NCI-H187 (cell line): ENCODE measurements around the gene IPO13.

Experiments
- DNase-seq, 2 experiments: peaks; one replicate each; lab custom pipeline; 2025; lab: John Stamatoyannopoulos, UW

IPO13 gene

DNA sequence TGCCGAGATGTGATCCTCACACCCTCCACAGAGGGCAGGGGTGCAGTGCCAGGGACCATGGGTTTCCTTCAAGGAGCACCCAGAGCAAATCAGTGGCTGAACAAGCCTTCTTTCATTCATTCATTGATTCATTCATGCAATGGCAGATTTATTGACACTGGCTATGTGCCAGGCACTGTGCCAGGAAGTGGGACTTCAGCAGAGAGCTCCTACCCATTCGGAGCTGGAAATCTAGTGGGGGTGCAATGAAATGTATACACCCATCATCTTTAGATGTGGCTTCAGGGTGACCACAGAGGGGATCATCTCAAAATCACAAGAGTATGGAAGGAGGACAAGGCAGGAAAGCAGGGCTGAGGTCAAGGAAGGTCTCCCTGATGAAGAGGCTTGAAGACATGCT lies 65.7 kb downstream of the IPO13 start:
- DNase-seq: no peak

DNA sequence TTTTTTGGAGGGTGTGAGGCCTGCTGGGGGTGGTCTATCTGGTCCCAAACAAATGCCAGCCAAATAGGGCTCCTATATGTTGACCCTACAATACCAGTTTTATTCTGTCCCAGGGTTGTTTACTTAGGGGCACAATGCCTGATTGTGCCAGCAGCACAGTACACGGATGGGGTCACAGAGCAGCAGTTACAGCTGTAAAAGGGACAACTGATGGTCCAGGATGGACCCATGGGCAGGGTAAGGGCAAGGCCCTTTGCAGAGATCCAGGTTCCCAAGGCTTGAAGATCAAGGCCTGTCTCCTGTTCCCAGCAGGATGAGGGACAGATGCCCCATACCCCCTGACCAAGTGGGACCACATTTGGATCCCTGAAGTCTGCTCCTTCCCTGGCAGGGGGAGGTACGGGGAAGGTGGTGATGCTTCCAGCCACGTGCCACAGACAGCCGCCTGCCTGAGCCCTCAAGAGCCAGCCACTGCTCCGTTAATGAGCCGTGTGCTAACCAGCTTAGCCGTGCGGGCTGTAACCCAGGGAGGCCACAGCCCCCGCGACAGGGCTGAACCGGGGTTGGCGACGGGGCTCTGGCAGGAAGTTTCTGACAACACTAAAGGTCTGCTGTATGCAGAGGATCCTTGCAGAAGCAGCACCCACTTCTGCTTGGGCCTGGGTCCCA lies 66.3 kb downstream of the IPO13 start:
- DNase-seq: no peak

DNA sequence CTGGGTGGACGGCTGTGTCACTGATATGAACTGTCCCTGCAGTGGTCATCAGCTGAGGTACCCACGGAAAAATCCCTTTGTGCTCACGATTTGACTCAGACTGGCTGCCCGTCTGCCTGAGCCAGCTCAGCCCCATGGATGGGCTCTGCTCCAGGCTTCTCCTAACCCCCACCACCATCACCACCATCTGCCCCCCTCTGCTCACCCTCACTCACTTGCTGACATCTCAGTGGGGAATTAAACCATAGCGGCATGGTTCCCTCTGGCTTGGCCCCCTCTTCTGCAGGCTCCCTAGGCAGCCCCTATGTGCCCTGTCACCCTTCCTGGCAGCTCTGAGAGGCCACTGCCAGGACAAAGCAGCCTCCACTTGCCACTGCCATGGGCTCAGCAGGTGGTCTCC lies 67.2 kb downstream of the IPO13 start:
- DNase-seq: no peak

DNA sequence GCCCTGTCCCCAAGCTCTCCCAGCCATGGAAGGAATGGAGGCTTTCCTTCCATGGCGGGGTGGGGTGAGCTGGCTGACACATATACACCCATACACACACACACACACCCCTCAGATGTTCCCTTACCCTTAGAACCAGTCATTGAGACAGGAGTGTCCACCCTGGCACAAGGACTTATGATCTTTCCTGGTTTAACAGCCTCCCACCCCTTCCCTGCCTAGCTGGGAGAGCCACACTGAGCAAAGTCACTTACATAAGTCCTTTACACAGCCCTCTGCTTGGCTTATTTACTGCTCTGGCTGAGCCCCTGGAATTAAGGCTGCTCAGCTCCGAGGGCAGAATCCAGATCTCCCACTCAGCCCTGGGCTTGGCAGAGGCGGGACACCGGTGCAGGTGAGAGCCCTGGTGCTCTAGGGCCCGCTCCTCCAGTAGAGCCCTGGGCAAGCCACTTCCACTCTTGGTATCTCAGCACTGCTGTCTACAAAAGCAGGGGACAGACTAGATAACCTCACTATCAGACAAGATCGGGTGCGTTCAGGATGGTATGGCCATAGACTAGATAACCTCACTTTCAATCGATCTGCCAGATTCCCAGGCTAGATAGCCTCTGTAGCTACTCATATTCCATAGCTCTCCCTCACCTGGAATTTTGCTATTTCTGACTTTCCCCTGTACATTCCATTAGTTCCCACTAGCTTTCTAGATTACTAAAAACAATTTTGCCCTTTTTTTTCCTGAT lies 67.8 kb downstream of the IPO13 start:
- DNase-seq: no peak

DNA sequence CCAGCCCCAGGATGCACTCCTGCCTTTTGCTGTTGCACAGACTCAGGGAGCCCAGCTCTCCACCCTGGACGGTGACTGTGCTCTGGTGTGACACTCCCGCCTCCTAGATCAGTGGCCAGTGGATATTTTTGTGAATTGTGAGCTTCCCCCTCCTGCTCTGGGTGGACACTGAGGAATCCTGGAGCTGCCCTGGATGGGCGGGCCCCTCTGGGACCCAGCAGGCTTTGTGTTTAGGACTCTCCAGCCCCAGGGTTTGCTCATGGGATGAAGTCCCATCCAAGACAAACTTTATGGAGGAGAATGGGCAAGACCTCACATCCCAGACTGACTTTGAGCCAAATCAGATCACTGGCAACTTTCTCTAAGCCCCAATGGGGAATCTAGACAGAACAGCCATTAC lies 68.5 kb downstream of the IPO13 start:
- no peak for DNase-seq

DNA sequence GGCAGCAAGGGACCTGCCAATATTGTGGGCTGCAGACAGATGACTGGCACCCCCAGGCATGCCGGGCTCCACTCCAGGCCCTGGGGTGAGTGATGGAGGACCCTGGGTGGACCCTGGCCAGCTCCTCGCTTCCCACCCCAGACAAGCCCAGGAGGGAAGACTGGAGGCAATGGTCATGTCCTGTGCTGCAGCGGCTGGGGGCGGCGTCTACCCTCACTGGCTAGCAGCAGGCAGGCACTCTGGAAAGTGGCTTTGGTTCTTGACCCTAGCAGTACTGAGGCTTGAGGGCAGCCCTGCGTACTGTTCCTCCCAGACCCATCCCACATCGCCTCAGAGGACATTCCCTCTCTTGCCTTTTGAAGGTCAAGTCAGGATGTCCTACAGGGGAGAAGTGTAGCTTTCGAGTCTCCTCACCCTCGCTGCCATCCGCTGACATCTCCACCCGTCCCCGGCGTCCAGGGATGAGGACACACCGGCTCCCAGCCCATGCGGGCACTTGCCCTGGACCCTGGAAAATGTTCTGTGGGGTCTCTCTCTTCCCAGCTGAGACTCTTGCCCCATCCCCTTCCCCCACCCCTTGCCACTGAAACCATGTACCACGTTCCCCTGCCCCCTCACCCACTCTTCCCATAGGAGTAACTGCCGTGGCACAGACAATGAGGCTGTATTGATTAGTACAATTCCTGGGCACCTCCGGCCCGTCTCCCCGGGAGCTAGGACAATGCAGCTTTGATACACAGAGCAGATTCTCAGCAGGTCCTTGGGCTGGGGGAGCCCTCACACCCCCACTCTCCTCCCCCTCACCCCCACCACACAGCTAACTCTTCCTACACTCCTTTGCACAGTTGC lies 69.5 kb downstream of the IPO13 start:
- DNase-seq: no peak

DNA sequence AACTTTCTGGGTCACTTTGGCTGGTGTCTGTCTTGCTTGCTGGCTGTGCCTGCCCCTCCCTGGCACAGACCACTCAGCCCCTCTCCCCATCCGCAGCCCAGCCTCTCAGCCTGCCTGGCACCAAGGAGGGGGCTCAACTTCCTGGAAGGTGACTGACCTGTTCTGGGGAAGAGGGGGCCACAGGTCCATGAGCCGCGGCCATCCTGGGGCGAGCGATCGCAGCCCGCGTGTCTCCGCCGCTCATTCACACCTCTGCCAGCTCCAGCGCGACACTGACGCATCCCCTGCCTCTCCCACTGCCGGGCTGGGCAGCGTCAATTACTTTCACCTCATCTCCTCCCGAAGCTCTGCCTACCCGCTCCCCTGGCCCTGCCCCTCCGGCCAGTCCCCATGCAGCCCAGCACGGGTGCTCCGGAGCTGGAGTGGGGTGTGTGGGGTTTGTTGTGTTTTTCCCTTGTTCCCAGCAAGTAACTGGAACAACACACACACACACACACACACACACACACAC lies 70.2 kb downstream of the IPO13 start:
- DNase-seq: no peak
